Activated T-cell treated with anti-CD3 and anti-CD28 coated beads, Interleukin-2, amount 50 U/mL, for 1 hour (primary cell): Measurements from ENCODE around the gene CHST9.
"Not testable (repeated sequence)": the region's sequence is repeated elsewhere in the genome, so short reads cannot be mapped to it uniquely, and the experiment has no call there.

Source experiments
- DNase-seq: peaks from one replicate; pipeline ENCODE4 v3.0.0-alpha.2; 2020

The CHST9 gene, protein sequence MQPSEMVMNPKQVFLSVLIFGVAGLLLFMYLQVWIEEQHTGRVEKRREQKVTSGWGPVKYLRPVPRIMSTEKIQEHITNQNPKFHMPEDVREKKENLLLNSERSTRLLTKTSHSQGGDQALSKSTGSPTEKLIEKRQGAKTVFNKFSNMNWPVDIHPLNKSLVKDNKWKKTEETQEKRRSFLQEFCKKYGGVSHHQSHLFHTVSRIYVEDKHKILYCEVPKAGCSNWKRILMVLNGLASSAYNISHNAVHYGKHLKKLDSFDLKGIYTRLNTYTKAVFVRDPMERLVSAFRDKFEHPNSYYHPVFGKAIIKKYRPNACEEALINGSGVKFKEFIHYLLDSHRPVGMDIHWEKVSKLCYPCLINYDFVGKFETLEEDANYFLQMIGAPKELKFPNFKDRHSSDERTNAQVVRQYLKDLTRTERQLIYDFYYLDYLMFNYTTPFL

GRCh38 chr18:27185025-27185763 is at the start of gene CHST9:
CHST9 (minus strand) TSS chr18:27185308; CDS start chr18:27142809, 42,499 bp downstream.
- DNase-seq: no peak

GRCh38 chr18:27232355-27232754 is 47.2 kb upstream of the CHST9 start:
- DNase-seq: not testable (repeated sequence)

- DNase-seq: not testable (repeated sequence)
These were observed 46.6 kb upstream of the CHST9 start for GRCh38 chr18:27231671-27232070.

GRCh38 chr18:27231221-27231620 is 46.1 kb upstream of the CHST9 start:
- DNase-seq: not testable (repeated sequence)

GRCh38 chr18:27227721-27228120 is 42.6 kb upstream of the CHST9 start:
- no peak for DNase-seq

DNA sequence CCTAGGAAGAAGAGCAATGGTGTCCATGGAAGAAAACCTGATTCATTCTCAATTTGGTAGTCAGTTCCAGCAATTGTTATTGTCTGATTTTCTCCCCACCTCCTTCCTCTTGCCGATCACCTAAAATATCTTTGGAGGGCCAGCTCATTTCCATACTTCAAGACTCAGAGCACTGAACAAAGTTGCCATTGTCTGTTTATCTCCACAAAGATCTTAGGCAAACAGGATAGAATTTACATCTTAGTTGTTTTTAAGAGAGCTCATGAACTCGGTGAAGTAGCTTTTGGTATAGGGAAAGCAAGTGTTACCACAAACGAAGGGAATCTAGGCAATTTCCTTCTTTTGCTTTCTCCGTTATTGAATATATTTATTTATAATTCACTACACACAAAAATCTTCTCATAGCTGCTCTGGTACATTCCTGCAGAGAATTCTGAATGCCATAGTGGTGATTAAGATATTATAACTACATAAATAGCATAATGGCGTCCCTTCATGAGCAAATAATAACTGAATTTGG is 41.5 kb upstream of the CHST9 start:
- DNase-seq: no peak

DNA sequence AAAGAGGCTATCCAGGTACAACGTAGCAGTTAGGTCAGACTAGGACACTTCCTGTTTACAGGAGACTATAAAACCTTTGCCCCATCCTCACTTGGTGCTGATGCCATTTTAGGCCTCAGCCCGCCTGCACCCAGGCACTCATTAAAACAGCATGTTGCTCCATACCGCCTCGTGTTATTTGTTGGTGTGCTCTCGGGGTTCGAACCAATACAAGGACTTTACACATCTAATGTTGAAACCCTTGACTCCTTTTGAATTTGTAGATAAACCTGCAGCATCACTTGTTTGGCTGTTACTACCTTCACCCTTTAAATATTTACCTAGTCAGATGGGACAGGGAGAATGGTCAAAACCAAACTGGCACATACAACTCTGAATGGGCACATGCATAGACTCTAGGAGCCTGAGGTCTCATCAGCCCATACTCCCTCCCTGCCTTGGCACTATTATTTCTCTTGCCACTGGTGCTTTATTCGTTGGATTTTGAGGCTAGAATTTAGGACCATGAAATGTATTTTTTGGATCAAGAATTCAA is 40.9 kb upstream of the CHST9 start:
- DNase-seq: no peak

DNA sequence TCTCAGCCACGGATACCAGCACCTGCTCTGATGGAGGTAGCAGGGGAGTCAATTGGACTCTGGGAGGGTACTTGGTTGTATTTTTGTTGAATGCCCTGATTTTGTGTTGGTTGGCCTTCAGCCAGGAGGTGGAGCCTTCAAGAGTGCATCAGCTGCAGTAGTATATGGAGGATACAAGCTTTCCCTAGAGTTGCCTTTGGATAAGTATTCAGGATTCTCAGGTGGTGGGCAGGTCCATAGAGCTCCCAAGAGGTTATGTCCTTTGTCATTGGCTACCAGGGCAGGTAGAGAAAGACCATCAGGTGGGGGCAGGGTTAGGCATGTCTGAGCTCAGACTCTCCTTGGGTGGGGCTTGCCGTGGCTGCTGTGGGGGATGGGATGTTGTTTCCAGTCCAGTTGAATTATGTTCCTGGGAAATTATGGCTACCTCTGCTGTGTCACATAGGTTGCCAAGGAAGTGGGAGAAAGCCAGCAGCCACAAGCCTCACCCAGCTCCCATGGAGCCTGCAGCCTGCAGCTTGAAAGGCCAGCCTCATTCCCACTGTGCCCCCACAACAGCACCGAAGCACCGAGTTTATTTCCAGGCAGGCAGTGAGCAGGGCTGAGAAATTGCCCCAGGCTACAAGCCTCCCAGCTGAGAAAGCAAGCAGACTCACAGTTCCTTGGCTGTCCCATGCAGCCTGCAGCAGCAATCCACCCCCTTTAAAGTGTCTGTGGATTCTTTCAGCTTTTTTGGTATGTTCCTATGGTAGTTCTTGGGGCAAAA is 38.6 kb upstream of the CHST9 start:
- no peak for DNase-seq

GRCh38 chr18:27214831-27215230 is 29.7 kb upstream of the CHST9 start:
- DNase-seq: no peak

DNA sequence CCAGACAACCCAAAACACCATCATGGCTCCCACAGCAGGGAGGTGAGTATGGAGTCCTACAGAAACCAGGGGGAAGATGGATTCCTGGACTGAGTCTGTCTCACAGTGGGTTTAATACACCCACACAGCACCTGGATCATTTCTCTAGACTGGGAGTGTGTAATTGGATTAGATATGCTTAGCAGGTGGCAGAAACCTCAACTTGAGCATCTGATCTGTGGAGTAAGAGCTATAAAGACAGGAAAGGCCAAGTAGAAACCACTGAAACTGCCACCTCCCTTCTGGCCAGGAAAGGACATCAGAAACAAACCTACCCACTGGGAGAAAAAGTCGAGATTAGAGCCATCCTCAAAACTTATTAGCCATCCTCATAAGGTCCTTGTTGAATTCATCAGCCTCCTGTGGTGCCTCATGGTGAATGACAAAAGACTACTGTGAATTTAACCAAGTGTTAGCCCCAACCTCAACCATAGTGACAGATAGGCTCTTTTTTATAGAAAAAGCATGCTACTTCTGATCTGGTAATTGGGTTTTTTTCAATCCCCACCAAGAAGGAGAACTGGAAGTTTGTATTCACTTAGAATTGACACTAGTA is 28.1 kb upstream of the CHST9 start:
- no peak for DNase-seq

- DNase-seq: no peak
These were observed 26.5 kb upstream of the CHST9 start for GRCh38 chr18:27211569-27211968.

- no peak for DNase-seq
These were observed 21.3 kb upstream of the CHST9 start for GRCh38 chr18:27206411-27206810.

- DNase-seq: no peak
These were observed 17.6 kb upstream of the CHST9 start for GRCh38 chr18:27202741-27203140.

DNA sequence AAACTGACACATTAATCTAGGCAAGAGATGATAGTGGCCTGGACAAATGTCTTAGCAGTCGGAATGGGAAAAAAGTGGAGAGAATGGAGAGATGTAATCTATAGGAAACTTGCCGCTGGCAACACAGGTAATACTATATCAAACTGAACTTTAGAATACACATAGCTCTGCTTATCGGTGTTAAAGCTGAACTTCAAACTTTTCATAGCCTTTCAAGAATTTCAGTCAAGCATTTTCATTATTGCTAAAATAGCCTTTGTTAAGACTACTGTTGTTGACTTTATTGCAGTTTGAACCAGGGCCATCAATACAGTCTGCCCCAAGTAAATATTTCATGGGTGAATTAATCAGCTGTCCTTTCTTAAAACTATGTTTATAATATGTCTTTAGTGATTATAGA is 12.9 kb upstream of the CHST9 start:
- DNase-seq: no peak

- no peak for DNase-seq
These were observed 3.2 kb upstream of the CHST9 start for GRCh38 chr18:27188309-27188708.

DNA sequence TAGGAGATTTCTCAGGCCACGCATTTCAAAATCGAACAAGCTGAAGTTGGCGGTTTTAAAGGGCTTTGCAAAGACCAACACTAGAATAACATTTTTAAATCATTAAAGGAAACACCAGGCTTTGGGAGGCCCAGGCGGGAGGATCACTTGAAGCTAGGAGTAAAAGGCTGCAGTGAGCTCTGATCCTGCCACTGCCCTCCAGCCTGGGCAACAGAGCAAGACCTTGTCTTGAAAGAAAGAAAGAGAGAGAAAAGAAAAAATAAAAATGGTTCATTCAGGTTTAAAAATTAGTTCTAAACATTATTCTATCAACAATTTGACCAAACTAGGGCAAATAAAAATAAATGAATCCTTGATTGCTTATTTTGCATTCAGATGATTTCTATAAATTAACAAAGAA is 789 bp upstream of the CHST9 start:
- DNase-seq: no peak

DNA sequence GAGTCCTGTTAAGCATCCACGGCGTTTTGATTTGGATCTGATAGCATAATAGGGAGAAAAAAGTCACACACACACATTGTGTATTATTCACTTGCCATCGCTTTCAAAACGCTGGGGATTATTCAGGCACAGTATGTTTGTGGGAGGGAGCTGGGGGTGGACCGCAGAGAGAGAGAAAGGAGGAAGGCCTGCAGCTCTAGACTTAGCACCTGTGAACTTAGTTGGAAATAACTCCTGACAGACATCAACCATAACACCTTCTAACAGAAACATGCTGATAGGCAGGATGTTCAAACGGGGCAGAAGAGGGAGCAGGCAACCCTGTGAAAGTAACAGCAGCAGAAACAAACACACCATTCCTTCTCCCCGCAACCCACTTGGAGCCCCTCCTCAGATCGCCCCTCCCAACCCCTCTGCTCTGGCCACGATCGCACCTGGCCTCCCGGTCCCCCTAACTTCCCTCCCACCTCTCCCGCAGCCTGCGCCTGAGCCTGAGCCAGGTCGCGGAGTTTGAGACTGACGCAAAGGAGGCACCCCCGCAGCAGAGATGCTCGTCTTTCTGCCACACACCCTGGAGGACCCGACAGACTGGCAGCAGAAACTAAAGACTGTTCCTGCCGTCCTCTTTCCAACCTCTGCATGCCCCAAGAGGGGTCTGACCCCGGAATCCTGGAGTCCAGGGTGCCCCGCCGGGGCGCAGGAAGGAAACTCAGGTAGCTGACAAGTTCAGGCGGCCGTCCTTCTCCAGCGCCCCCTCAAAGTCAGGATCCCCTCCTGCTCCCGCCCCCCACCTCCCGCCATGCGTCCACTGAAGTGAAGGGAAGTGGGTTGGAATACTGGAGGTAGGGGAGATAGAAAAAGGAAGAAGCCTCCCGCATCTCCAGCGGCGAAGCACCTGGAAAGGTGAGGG is 738 bp downstream of the CHST9 start:
- DNase-seq: no peak

- no peak for DNase-seq
These were observed 3.4 kb downstream of the CHST9 start for GRCh38 chr18:27181726-27182125.

- DNase-seq: no peak
These were observed 6.7 kb downstream of the CHST9 start for GRCh38 chr18:27178424-27178823.

- no peak for DNase-seq
These were observed 9.2 kb downstream of the CHST9 start for GRCh38 chr18:27175914-27176313.

- DNase-seq: no peak
These were observed 9.9 kb downstream of the CHST9 start for GRCh38 chr18:27175245-27175644.
